GM23338 (cell line): Measurements from ENCODE around the gene KYNU.

ENCODE experiments used
- EZH2 ChIP-seq: fragments of 200-600 bp; sonication (generic); IDR thresholded peaks from one replicate; pipeline ENCODE4 v1.8.0; 2017; ENCODE audit warnings: antibody characterized with exemption, mild to moderate bottlenecking, low read depth; ENCODE audit not compliant: unreplicated experiment
- POLR2AphosphoS5 ChIP-seq: IDR thresholded peaks from 2 replicates; pipeline ENCODE4 v1.6.1; 2016; ENCODE audit warnings: antibody characterized with exemption, low read depth
- TF ChIP-seq, protein P1 (sequence below), 2 experiments: fragments of 200-600 bp in 1 of 2; sonication (generic) in 1 of 2; conservative IDR thresholded peaks; 2 replicates each; pipeline versions ENCODE4 v1.5.1 to v1.6.1; 2016 to 2017; ENCODE audit warnings: antibody characterized with exemption in 2 of 2, low read depth in 2 of 2, mild to moderate bottlenecking in 2 of 2, moderate library complexity in 1 of 2

DNA sequence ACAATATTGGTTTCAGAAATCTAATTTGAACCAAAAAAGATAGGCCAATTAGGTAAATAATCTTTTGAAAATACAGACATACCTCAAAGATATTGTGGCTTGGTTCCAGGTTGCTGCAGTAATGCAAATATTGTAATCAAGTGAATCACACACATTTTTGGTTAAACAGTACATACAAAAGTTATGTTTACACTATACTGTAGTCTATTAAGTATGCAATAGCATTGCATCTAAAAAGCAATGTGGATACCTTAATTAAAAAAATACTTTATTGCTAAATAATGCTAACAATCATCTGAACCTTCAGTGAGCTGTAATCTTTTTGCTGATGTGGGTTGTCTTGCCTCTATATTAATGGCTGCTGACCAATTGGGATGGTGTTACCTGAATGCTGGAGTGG is 67.3 kb downstream of the KYNU start:
- TF ChIP-seq, protein P1, sequence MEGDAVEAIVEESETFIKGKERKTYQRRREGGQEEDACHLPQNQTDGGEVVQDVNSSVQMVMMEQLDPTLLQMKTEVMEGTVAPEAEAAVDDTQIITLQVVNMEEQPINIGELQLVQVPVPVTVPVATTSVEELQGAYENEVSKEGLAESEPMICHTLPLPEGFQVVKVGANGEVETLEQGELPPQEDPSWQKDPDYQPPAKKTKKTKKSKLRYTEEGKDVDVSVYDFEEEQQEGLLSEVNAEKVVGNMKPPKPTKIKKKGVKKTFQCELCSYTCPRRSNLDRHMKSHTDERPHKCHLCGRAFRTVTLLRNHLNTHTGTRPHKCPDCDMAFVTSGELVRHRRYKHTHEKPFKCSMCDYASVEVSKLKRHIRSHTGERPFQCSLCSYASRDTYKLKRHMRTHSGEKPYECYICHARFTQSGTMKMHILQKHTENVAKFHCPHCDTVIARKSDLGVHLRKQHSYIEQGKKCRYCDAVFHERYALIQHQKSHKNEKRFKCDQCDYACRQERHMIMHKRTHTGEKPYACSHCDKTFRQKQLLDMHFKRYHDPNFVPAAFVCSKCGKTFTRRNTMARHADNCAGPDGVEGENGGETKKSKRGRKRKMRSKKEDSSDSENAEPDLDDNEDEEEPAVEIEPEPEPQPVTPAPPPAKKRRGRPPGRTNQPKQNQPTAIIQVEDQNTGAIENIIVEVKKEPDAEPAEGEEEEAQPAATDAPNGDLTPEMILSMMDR (conservative IDR thresholded peaks at IDR 0.05; ENCODE audit: low read depth in 2 of 2) = no peak
- TF ChIP-seq POLR2AphosphoS5 = no peak
- TF ChIP-seq EZH2 = no peak
